HG03175 (cell line): ENCODE data around the gene TMEM208.

Source experiments
- ATAC-seq: cut with Tn5 transposase; IDR thresholded peaks from one replicate; pipeline ENCODE4 v1.9.1; 2021; ENCODE audit warnings: mild to moderate bottlenecking, moderate library complexity; ENCODE audit not compliant: unreplicated experiment

The TMEM208 gene

GRCh38 chr16:67271446-67271845 is 44.5 kb downstream of the TMEM208 start:
- ATAC-seq = no peak

GRCh38 chr16:67275321-67275720 is 48.4 kb downstream of the TMEM208 start:
- no peak for ATAC-seq

- ATAC-seq = no peak
Observed at GRCh38 chr16:67277294-67277998, 50.5 kb downstream of the TMEM208 start.

GRCh38 chr16:67277999-67278772 is 51.3 kb downstream of the TMEM208 start:
- no peak for ATAC-seq
